ENCODE results near the gene SPOCK1.

SPOCK1 gene

GRCh38 chr5:137491121-137491520 lies 8.0 kb downstream of the SPOCK1 start:
- DNase-seq, result no peak
- ATAC-seq, result no peak

- ATAC-seq, result no peak
- no peak for DNase-seq
Measured at GRCh38 chr5:137490591-137490990, 8.5 kb downstream of the SPOCK1 start.

DNA sequence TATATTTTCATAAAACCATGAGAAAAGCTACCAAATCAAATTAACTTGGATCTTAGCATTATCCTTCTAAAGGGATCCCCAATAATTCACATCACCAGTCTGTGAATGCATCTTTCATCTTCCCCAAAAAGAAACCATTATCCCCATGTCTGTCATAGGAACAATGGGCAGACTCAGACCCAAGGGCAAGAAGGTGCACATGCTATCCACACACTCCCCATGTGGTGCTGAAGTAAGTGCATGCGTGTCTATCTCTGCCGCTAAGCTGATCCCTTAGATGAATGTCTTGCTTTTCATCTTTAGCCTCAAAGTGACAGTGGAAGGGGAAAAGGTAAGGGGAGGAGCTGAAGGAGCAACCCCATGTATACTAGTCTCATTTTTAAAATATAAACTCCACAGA lies 10.2 kb downstream of the SPOCK1 start:
- ATAC-seq (no peak), DNase-seq (no peak)

DNA sequence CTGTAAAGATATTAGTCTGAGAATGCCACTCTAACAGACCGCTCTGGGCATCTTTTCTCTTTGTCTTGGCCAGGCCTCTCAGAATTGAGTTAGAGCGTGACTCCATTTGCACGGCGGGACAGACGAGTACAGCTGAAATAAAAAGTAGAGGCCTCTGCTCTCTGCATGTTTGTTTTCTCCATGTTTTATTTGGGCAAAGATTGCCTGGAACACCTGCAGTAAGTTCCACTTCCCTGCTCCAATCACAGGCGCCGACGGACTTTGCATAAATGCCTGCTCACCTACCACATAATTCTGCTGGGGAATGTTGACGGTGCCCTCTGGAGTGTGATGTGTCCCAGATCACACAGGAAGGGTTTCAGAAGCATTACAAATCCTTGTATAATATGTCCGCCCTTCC lies 10.6 kb downstream of the SPOCK1 start:
- no peak for DNase-seq

DNA sequence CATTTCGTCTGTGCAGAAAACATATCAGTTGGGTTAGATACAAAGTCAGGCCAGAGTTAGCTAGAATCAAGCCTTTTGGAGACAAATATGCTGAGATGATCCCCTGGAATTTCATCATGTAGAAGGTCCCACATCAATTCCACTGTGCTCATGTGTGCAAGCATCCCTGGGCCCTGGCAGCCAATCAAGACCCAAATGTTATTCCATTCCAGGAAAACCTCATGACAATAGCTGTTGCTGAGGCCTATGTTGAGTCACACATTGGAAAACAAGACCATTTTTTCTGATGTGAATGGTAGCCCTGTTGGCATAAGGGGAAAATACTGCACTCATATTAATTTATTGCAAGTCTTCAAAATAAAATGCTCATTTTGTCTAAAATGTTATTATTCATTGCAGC lies 11.5 kb downstream of the SPOCK1 start:
- no peak for DNase-seq
- no peak for ATAC-seq

More for the DNA sequence above, 10.6 kb downstream of the SPOCK1 start:
- no peak for ATAC-seq

- ATAC-seq, result no peak
- no peak for DNase-seq
Measured at GRCh38 chr5:137486707-137487106, 12.4 kb downstream of the SPOCK1 start.

GRCh38 chr5:137481596-137481995 lies 17.5 kb downstream of the SPOCK1 start:
- ATAC-seq, result no peak
- no peak for DNase-seq

GRCh38 chr5:137478043-137478442 lies 21.1 kb downstream of the SPOCK1 start:
- DNase-seq, result no peak
- ATAC-seq, result no peak

DNA sequence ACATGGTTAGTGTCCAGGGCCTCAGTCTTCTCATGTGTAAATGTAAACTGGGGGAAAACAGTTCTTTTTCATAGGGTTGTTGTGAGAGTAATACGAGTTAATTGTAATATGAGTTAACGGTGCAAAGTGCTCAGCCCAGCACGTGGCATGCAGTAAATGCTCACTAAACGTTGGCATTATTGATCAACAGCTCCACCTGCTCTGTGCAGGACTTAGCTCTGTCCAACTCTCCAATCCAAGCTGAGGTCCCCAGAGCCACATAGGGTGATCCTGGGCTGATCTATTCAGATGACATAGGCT lies 28.3 kb downstream of the SPOCK1 start:
- ATAC-seq (no peak), DNase-seq (no peak)

GRCh38 chr5:137470111-137470920 lies 28.8 kb downstream of the SPOCK1 start:
- ATAC-seq, result no peak
- DNase-seq, result no peak

GRCh38 chr5:137466889-137467288 lies 32.2 kb downstream of the SPOCK1 start:
- ATAC-seq (no peak), DNase-seq (no peak)

GRCh38 chr5:137465930-137466329 lies 33.2 kb downstream of the SPOCK1 start:
- DNase-seq, result no peak

DNA sequence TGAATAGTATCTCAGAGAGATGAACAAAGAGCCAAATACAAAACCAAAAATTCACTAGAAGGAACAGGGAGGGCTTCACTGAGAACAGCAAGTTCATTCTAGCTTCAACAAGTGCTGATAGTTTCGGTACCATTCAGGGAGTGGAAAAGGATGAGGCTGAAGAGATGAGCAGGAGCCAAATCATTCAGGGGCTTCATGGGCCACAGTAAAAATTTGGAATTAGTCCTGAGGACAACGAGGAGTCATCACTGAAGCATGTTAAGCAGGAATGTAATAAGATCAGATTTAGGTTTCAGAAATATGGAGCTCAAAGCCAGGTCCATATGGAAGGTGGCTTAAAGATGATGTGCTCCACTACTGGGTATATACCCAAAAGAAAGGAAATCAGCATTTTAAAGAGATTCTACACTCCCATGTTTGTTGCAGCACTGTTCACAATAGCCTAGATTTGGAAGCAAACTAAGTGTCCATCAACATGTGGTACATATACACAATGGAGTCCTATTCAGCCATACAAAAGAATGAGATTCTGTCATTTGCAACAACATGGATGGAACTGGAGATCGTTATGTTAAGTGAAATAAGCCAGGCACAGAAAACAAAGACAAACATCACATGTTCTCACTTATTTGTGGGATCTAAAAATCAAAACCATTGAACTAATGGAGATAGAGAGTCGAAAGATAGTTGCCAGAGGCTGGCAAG lies 36.2 kb downstream of the SPOCK1 start:
- ATAC-seq, result no peak
- DNase-seq, result no peak

More at GRCh38 chr5:137465930-137466329, 33.2 kb downstream of the SPOCK1 start:
- ATAC-seq, result no peak

DNA sequence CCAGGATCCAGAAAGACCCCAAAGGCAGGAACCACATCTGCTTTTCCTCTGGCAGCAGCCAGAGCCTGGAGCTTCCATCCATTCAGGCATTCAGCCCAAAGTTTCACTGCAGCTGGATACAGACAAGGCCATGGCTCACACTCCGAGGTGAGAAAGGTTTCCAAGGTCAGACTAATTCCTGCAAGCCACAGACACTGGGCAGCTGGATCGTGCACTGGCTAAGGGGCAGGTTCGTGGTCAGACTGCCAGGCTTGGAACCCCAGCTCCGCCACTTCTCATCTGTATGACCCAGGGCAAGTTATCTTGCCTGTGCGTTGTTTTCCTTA lies 36.9 kb downstream of the SPOCK1 start:
- DNase-seq (no peak), ATAC-seq (no peak)

DNA sequence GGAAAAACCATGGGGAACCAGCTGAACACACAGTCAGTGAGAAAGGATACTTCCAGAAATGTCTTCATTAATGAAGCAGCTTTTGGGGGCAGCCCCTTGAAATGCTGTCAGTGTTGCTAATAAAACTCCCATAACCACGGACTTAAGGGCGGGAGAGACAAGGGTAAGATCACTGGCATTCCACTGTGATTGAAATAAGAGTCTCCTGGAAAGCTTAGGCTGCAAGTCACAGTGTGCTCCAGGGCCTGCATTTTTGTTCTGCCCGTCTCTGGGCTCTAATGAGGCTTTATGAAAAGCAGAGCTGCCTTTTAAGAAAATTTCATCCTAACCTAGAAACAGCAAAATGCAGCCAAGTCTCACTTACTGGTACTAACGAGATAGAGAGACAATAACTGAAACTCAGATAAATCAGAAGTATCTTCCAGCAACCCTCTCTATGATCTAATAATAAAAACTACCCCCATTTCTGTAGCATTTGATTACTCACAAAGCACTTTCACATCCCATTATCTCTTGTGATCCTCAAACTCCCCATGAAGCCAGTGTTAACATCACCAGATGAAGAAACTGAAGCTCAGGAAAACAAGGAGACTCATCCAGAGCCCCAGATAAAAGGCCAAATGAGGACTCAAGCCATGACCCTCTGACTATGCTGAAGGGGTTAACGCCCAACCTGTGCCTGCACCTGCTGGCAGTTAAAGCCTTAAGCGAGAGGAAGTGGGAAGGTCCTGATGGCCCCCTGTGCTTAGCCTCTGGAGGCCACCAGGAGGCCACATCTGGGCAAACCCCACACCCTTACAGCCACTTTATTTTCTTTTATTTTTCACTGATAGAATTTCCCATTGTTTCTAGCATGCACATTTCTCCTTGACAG lies 37.5 kb downstream of the SPOCK1 start:
- ATAC-seq, result no peak
- DNase-seq, result no peak

DNA sequence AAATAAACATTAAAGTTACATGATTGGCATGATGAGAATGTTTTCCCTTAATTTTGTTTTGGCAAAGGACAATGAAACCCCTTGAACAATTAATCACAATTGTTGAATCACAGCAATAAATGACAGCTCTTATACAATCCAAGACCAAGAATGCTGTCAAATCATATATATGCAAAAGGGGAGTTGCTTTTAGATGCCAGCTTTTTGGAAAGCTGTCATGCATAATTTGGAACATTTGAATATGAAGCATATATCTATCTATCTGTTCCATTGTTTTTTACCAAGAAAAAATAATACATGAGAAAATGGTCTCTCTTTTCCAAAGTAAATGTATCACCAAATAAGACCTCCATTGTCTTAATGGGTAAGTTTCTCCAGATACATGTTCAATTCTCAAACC lies 44.5 kb downstream of the SPOCK1 start:
- DNase-seq (no peak), ATAC-seq (no peak)

DNA sequence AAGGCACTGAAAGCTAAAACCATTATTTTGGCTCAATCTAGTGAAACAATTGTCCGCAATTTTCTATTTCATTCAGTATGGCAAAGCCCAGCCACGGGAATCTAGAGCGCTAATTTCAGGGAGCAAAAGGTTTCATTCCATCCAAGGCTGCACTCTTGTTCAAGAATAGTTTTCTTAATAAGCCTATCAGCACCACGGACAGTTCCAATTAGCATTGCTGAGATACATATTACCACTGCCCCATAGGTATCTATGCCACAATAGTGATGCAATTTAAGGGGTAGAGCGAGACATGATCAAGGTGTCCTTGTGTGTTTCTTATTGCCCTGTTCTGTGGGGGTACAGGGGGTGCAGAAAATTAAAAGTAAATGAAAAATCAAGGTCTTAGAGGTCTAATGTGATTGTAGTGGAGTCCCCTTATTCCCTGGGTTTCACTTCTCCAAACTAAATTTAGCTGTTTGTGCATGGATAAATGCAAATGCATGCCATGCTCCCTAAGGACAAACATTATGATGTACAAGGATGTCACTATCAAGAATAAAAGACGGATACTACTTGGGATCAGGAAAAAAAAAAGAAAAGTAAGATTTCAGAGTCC lies 45.5 kb downstream of the SPOCK1 start:
- no peak for ATAC-seq
- DNase-seq, result no peak

GRCh38 chr5:137450759-137451158 lies 48.4 kb downstream of the SPOCK1 start:
- DNase-seq (no peak), ATAC-seq (no peak)

DNA sequence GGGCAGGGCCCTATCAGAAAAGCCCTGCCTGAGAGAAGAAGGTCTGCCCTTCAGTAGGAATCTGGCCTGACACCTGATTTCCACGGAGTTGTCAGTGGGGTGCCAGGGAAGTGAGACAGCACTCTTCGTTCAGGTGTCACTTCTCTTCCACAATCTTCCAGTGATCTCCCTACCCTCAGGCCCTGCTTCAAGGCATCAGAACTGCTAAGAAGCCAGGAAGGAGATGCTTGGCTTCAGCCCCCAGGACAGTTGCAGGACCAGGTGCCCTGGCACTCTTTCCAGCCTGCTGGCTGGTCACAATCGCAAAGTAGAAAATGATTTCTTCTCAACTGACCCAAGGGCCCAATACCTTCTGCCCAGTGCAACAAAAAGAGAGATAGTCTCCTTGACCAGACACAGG lies 50.3 kb downstream of the SPOCK1 start:
- ATAC-seq, result no peak

DNA sequence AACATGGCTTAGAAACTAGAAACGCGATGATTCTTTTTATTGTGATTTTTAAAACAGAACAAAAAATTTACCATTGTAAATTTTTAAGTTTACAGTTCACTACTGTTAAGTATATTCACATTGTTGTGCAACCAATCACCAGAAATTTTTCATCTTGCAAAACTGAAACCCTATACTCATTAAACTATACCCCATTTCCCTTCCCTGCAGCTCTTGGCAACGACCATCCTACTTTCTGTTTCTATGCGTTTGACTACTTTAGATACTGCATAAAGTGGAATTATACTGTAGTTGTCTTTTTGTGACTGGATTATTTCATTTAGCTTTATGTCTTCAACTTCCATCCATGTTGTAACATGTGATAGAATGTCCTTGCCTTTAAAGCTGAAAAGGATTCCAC lies 52.5 kb downstream of the SPOCK1 start:
- ATAC-seq (no peak), DNase-seq (no peak)

More for the DNA sequence above, 50.3 kb downstream of the SPOCK1 start:
- no peak for DNase-seq

DNA sequence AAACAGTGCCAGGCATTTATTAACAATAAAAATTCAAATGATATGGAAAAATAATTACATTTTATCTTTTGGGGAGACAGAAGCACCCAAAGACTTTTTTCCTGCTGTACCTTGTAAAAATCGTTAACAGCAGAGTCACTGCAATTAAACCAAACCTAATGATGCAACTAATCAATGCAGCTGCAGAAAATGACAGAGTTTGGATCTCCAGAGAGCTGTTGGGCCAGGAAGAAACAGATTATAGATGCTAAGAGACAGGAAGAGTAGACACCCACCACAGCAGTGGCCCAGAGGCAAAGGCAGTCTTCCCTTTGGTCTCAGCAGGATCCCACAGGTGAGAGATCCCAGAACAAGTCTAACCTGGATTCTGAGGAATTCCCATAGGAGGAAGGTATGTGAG lies 53.0 kb downstream of the SPOCK1 start:
- no peak for DNase-seq
- ATAC-seq, result no peak

DNA sequence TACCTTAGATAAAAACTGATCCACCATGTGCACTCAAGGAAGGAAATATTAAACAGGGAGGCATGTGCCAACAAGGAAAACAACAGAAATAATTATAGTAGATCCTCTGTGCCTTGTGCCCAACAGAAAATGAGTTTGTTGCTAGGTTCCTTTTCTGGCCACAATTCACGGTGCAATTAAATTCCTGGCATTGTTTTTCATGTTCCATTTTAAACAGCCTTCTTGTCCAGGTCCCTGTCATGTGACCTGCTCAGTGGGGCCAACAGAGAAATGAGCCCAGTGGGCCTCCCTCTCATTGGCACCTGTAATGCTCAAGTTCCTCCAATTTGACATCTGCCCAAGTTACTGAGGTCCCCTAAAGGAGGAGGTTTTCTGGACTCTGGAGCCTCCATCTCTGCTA lies 56.5 kb downstream of the SPOCK1 start:
- no peak for ATAC-seq
- DNase-seq, result no peak

DNA sequence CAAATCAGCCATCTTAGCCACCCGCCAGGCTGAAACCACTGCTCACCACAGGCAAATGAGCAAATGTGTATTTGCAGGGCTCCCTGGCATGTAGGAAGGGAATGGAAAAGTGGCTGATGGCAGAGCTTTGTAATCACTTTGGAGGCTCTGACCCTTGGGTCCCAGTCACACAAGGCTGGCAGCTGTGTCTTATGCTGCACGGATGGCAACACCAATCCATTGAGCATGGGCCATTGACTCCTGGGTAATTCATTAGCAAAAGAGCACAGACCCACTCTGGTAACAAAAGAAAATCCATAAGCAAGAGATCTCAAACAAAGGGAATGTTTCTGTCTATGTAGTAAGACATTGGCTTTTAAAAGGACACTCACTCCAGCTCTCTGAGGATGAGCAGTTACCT lies 57.6 kb downstream of the SPOCK1 start:
- DNase-seq, result no peak
- ATAC-seq, result no peak

Data from stimulated activated naive CD8-positive, alpha-beta T cell treated with anti-CD3 and anti-CD28 coated beads, Interleukin-15, Interleukin-2, amounts not matched to agents 100 U/mL and 50 U/mL, for 24 hours (primary cell).